ENCODE measurements around the gene RBM19. TPM values are rescaled to one million over a fixed set of nuclear protein-coding genes. Genes with fewer than 3 reads are reported as not detected.

RBM19 gene
- total RNA-seq, 1 donor from 2014 or later: 16.8 TPM

- DNase-seq: no peak
Observed at GRCh38 chr12:113802000-113802749, 163.9 kb downstream of the RBM19 start.

DNA sequence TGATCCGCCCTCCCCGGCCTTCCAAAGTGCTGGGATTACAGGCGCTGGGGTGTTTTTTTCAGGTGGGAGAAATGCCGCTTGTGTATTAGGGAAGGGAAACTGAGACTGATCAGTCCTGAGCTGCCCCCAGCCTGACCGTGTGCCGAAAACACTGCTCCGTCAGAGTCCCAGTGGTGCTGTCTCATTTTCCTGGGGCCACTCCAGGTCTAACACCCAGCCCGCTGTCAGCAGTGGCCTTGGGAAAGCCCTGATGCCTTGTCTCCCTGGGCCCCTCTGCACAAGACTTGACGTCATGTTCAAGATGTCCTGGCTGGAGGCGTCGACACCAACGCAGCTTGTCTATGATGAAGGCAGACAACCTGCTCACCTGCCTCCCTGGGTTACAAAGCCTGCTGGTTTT, 165.9 kb downstream of the RBM19 start:
- no peak for DNase-seq

DNA sequence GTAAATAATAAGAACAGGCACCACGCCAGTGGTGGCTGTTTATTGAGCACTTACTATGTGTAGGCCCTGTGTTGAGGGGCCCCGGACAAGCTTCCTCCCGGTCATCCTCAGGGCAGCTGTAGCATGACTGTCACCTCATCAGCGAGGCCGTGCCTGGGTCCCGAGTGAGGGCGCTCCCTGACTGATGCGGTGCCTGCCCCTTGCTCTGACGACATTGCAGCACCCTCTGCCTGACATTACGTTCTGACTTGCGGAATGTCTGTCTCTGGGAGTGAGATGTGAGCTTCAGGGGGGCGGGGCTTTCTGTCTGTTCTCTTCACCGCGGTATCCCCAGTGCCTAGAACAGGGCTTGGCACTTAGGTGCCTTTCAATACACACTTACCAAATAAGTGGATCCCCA, 167.6 kb downstream of the RBM19 start:
- no peak for DNase-seq

- DNase-seq: no peak
Observed at GRCh38 chr12:113797535-113797868, 168.6 kb downstream of the RBM19 start.

- DNase-seq: no peak
Observed at GRCh38 chr12:113796852-113797534, 169.1 kb downstream of the RBM19 start.

DNA sequence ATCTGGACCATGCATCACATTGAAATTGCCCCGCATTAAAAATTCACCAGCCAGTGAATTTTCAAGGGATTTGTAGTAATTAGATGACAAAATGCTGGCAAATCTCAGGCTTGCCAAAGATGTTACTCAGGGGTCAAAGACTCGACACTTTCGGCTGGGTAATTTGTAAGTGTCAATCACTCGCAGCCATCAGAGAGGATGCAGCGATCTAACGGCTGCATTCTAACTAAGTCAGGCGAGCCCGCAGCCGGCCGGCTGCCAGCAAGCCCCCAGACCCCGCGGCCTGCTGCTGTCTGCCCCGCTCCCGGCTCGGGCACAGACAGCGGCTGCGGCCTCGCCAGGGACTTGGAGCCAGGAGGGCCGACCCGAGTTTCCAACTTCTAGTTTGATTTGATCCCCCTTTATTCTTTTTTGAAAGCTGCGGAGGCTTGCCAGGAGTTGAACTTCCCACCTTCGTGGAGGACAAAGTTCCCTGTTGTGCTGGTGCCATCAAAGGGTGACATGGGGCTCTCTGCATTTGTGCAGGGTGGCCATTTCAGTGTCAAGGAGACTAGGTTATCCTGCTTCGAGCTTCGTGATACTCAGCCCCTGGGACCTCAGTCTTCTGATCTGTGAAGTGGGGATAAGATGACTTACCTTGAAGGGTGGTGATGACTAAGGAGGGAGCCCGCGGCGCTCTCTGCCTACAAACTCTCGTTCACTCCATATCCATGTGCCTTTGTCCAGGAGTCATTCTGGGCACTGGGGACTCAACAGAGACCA, 169.9 kb downstream of the RBM19 start:
- no peak for DNase-seq

GRCh38 chr12:113795445-113795844, 170.7 kb downstream of the RBM19 start:
- no peak for DNase-seq

- DNase-seq: no peak
Observed at GRCh38 chr12:113794774-113795173, 171.4 kb downstream of the RBM19 start.

GRCh38 chr12:113793250-113793649, 172.9 kb downstream of the RBM19 start:
- no peak for DNase-seq

- DNase-seq: no peak
Observed at GRCh38 chr12:113792450-113792849, 173.7 kb downstream of the RBM19 start.

- no peak for DNase-seq
Observed at GRCh38 chr12:113788020-113788856, 177.9 kb downstream of the RBM19 start.

DNA sequence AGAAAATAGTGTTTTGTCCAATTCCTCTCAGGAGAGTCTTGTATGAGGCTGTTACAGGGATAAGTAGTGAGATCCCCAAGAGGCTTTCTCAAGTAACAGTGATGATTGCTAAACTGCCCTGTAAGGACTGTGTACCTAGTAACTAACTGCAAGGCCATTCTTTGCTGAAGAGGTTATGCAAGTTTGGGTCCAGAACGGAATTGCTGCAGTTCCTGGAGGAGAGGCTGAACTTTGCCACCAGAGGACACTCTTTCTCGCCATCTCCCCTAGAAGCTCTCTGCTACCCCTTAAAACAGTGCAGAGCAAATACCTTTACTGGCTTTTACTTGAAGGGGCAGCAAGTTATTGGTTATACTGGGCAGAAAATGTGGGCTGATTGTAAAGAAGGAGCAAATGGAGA, 180.0 kb downstream of the RBM19 start:
- DNase-seq: no peak

DNA sequence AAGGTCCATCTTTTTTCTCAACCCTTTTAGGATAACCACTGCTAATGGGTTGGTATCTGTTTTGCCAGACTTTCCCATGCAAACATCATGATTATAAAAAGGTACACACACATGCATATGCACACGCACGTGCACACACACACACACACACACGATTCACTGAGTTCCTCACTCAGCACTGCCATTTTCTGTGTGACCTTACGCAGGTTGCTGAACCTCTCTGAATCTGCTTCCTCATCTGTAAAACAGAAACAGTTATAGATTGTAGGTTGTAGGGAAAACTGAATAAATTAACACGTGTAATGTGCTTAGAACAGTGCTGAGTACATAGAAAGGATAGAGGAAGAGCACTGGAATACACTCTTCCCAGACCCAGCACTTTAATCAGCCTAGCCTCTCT, 182.3 kb downstream of the RBM19 start:
- DNase-seq: no peak

DNA sequence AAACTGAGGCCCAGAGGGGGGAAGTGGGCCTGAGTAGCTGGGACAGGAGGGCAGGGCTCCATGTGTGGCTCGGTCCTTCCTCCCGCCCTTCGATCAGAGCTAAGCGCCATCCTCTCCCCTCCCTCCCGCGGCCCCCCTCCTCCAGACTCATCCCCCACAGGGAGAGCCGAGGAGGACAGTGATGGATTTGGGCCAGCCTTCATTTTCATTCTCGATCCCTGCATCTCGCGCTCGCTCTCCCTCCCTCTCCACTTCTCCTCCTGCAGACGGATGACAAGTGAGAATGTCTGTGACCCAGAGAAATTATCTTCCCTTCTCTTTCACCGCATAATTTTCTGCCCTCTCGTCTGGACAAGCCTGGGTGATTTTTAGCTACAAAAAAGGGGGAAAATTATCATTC, 183.3 kb downstream of the RBM19 start:
- DNase-seq: no peak

GRCh38 chr12:113781415-113782198, 184.5 kb downstream of the RBM19 start:
- DNase-seq: no peak

DNA sequence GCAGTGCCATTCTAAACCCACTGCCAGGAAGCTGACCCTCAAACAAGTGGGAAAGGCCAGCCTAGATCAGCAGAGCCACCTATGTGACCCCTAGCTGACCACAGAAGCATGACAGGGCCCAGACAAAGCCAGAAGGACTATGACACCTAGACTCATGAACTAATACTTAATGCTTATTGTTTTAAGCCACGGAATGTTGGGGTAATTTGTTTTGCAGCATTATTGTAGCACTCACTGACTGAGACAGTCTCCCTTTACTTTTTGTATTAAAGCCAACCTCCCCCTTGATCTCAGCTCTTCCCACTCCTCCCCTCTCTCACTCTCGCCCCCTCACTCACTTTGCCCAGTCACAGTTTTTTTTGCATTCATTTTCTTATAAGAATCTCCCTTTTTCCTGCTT, 186.4 kb downstream of the RBM19 start:
- no peak for DNase-seq

DNA sequence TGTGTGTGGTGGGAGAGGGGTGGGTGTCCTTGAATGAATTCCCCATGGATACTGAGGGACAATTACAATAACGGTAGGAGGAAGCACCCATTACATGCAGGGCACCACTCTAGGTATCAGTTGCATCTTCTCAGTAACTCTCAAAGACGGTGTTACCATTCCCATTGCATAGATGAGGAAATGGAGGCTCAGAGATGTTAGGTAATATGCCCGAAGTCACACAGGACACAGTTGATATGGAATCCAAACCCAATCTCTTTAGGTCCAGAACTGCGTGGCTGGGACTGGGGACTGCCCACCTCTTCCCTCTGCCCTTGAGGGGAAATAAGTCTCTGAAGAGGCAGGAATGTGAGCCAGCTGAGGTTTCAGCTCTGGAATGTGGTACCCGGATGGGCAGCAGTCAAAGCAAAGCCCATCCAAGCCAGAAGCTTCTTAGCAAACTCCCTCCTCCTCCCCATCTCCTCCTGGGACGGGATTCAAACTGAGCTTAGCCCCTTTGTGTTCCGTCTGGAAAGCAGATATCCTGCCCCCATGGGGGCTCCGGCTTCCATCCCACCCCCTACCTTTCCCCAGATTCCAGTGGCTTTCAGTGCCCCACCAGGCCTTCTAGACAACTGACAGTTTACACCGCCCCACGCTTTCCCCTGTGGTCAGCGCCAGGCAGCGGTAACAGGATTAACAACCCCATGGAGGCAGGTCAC, 187.5 kb downstream of the RBM19 start:
- DNase-seq: no peak

DNA sequence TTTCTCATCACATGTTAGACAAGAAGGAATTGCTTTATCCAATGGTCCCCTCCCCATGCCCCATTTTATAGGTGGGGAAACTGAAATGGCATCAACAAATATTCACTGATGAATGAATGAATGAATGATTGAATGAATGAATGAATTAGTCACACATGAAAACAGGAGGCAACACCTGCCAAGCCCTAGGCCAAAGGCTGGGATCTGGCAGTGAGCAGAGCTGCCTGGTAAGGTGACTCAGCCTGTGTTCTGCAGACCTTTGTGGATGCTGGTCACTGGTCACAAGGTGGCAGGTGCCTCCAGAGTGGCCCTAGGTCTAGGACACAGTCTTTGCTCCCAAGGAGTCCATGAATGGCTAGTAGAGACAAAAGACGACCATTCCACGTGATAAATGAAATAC, 188.4 kb downstream of the RBM19 start:
- no peak for DNase-seq

DNA sequence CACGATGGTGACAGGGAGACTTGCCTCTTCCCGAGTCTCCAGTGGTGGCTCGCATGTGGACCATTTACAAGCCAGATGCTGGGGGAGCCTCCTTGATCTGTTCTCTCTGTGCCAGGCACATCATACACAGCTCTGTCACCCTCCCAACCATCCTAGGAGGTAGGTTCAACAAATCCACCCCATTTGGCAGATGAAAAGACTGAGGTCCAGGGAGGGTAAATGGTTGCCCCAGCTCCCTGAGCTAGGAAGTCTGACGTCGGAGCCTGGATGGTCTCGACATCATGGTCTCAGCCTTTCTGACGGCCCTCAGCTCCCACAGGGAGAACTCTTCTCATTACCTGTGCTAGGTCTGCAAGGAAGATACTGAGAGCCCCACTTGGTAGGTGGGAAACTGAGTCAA, 189.6 kb downstream of the RBM19 start:
- DNase-seq: no peak

- no peak for DNase-seq
Observed at GRCh38 chr12:113774526-113774925, 191.6 kb downstream of the RBM19 start.

GRCh38 chr12:113772505-113773030, 193.6 kb downstream of the RBM19 start:
- DNase-seq: no peak
